ENCODE results near the gene UBE2J2.
A peak's percentile ranks its signal among the peaks of the same experiment; 100 is the strongest.

Gene UBE2J2

DNA sequence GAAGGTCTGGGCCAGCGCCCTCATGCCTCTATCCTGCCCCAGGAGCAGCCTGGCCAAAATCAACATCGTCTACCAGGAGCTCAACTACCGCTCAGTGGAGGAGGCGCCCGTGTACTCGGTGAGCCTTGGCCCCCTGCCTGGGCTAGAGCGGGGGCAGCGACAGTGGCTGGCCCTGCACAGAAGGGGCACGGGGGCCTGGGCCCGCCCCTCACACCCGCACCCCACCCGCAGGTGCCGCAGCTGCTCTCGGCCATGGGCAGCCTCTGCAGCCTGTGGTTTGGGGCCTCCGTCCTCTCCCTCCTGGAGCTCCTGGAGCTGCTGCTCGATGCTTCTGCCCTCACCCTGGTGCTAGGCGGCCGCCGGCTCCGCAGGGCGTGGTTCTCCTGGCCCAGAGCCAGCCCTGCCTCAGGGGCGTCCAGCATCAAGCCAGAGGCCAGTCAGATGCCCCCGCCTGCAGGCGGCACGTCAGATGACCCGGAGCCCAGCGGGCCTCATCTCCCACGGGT is 17.4 kb upstream of the UBE2J2 start:
- Histone ChIP-seq H3K9me3 (ENCODE audit: control extremely low read depth in 1 of 5, control insufficient read depth in 4 of 5, insufficient read depth in 2 of 5, low read depth in 1 of 5, low read length in 4 of 5) (no peaks in the 10 kb centered on the region), H3K27me3 (replicated peaks in 2 of 5; ENCODE audit: control insufficient read depth in 4 of 5, insufficient read depth in 5 of 5, low read length in 4 of 5) (no peaks in the 10 kb centered on the region), H3K36me3 (ENCODE audit: control insufficient read depth in 4 of 4, insufficient read depth in 4 of 4, low read length in 3 of 4) (peaks cover 0 to 20% (median 3%) of the 10 kb centered on the region in 4 experiments), H3K4me1 (ENCODE audit: control extremely low read depth in 1 of 4, control insufficient read depth in 4 of 4, insufficient read depth in 4 of 4, low read length in 3 of 4) (peaks cover 0 to 3% (median 0%) of the 10 kb centered on the region in 4 experiments), H3K27ac (ENCODE audit: insufficient read depth in 1 of 2, low read depth in 1 of 2, low read length in 2 of 2, poor library complexity in 1 of 2, severe bottlenecking in 2 of 2) (no peak overlapping the region), H3K4me3 (ENCODE audit: control insufficient read depth in 1 of 7, extremely low read depth in 1 of 7, insufficient read depth in 4 of 7, low read depth in 2 of 7, low read length in 6 of 7) (no peak overlapping the region)
- POLR2A ChIA-PET: no interaction called here
- 87% methylated on average over 25 of the region's 28 CpGs for WGBS (ENCODE audit: insufficient coverage)
- DNase-seq: no peak
- CTCF ChIA-PET: interaction anchor here (0.9 to 2.9 kb wide), 12 partner anchors 7 to 259 kb away, joined by 3 to 16 read pairs (median 4); partner anchors contain the start of gene UBE2J2

DNA sequence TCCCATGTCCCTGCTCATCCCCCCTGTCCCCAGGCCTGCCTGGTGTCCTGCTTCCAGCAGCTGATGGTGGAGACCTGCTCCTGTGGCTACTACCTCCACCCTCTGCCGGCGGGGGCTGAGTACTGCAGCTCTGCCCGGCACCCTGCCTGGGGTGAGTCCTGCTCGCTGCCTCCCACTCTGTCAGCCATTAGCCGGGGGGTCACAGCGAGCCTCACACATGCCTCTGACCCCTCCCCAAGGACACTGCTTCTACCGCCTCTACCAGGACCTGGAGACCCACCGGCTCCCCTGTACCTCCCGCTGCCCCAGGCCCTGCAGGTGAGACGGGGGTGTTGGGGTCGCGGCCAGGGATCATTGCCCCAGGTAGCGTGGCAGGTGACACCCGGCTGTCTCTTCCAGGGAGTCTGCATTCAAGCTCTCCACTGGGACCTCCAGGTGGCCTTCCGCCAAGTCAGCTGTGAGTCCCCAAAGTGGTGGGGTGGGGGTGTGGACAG is 16.6 kb upstream of the UBE2J2 start:
- peaks cover 0 to 13% (median 0%) of the 10 kb centered on the region in 4 experiments for H3K36me3 ChIP-seq (ENCODE audit: control insufficient read depth in 4 of 4, insufficient read depth in 4 of 4, low read length in 3 of 4)
- POLR2A ChIA-PET: no interaction called here
- 71% methylated on average over 10 of the region's 15 CpGs for WGBS (ENCODE audit: insufficient coverage)

DNA sequence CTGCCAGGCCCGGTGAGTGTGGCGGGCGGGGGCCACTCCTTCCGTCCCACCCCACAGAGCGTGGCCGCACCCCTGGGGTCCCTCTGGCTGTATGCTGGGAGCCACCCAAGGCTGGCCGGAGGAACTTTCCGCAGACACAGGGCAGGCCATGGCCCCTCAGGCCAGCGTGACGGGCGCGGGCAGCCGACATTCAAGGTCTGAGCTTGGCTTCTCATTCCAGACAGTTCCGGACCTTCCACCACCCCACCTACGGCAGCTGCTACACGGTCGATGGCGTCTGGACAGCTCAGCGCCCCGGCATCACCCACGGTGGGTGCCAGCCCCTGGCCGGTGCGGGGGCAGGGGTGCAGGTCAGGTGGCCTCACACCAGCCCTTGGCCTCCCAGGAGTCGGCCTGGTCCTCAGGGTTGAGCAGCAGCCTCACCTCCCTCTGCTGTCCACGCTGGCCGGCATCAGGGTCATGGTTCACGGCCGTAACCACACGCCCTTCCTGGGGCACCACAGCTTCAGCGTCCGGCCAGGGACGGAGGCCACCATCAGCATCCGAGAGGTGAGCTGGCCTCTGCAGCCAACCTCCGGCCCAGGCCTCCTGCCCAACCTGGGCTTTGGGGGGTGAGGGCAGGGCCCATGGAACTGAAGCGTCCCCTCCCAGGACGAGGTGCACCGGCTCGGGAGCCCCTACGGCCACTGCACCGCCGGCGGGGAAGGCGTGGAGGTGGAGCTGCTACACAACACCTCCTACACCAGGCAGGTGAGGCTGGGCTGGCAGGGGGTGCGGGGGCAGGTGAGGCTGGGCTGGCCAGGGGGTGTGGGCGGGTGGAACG is 13.8 kb upstream of the UBE2J2 start:
- 92% methylated on average over 25 of the region's 46 CpGs for WGBS (ENCODE audit: insufficient coverage)

More for the DNA sequence above, 16.6 kb upstream of the UBE2J2 start:
- CTCF ChIA-PET: interaction anchor here (0.9 to 2.9 kb wide), 9 partner anchors 11 to 209 kb away, joined by 3 to 16 read pairs (median 4); partner anchors contain the start of gene UBE2J2
- Histone ChIP-seq H3K4me3 (ENCODE audit: control insufficient read depth in 1 of 7, extremely low read depth in 1 of 7, insufficient read depth in 4 of 7, low read depth in 2 of 7, low read length in 6 of 7) (no peak overlapping the region), H3K9me3 (ENCODE audit: control extremely low read depth in 1 of 5, control insufficient read depth in 4 of 5, insufficient read depth in 2 of 5, low read depth in 1 of 5, low read length in 4 of 5) (no peaks in the 10 kb centered on the region), H3K27me3 (replicated peaks in 2 of 5; ENCODE audit: control insufficient read depth in 4 of 5, insufficient read depth in 5 of 5, low read length in 4 of 5) (no peaks in the 10 kb centered on the region), H3K27ac (ENCODE audit: insufficient read depth in 1 of 2, low read depth in 1 of 2, low read length in 2 of 2, poor library complexity in 1 of 2, severe bottlenecking in 2 of 2) (no peak overlapping the region), H3K4me1 (ENCODE audit: control extremely low read depth in 1 of 4, control insufficient read depth in 4 of 4, insufficient read depth in 4 of 4, low read length in 3 of 4) (peaks cover 0 to 3% (median 0%) of the 10 kb centered on the region in 4 experiments)
- peak in 2 of 3 donors; percentile 60 to 69 for DNase-seq

DNA sequence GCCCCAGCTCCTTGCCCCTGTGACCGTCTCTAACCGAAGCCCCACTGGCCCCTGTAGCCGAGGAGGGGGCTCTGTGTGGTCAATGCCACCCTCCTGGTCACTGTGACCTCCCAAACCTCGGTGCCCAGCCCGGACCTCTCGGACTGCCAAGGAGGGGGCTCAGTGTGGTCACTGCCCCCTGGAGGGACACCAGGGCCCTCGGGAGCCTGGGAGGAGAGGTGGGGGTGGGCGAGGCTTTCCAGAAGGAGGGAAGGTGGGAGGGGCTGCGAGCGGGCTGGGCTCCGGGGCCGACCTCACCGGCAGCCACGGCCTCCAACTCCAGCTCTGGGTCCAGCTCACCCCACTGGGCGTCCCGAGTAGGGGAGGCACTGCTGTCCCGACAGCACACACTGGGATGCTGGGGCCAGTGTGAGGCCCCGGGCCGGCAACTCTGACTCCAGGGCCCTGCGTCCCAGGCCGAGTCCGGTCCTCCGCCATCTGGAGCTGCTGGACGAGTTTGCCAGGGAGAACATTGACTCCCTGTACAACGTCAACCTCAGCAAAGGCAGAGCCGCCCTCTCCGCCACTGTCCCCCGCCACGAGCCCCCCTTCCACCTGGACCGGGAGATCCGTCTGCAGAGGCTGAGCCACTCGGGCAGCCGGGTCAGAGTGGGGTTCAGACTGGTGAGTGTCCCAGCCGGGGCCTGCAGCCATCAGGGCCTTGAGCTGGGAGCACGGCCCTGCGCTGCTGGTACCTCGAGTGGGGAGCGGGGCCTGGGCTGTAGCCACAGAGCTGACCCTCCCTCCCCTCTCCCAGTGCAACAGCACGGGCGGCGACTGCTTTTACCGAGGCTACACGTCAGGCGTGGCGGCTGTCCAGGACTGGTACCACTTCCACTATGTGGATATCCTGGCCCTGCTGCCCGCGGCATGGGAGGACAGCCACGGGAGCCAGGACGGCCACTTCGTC is 12.9 kb upstream of the UBE2J2 start:
- no peak for DNase-seq
- ChIA-PET POLR2A (no interaction called here), CTCF (interaction anchor here (0.7 to 1.5 kb wide), 5 partner anchors 11 to 165 kb away, joined by 3 to 4 read pairs (median 3); no protein-coding TSS in a partner anchor)
- Histone ChIP-seq H3K27ac (ENCODE audit: insufficient read depth in 1 of 2, low read depth in 1 of 2, low read length in 2 of 2, poor library complexity in 1 of 2, severe bottlenecking in 2 of 2) (no peak overlapping the region), H3K4me3 (ENCODE audit: control insufficient read depth in 1 of 7, extremely low read depth in 1 of 7, insufficient read depth in 4 of 7, low read depth in 2 of 7, low read length in 6 of 7) (no peak overlapping the region), H3K9me3 (ENCODE audit: control extremely low read depth in 1 of 5, control insufficient read depth in 4 of 5, insufficient read depth in 2 of 5, low read depth in 1 of 5, low read length in 4 of 5) (no peaks in the 10 kb centered on the region), H3K27me3 (replicated peaks in 2 of 5; ENCODE audit: control insufficient read depth in 4 of 5, insufficient read depth in 5 of 5, low read length in 4 of 5) (no peaks in the 10 kb centered on the region), H3K4me1 (ENCODE audit: control extremely low read depth in 1 of 4, control insufficient read depth in 4 of 4, insufficient read depth in 4 of 4, low read length in 3 of 4) (no peaks in the 10 kb centered on the region), H3K36me3 (ENCODE audit: control insufficient read depth in 4 of 4, insufficient read depth in 4 of 4, low read length in 3 of 4) (no peaks in the 10 kb centered on the region)
- 85% methylated on average over 35 of the region's 50 CpGs for whole genome bisulfite sequencing (ENCODE audit: insufficient coverage)

More for the DNA sequence above, 13.8 kb upstream of the UBE2J2 start:
- Histone ChIP-seq H3K27ac (ENCODE audit: insufficient read depth in 1 of 2, low read depth in 1 of 2, low read length in 2 of 2, poor library complexity in 1 of 2, severe bottlenecking in 2 of 2) (no peak overlapping the region), H3K36me3 (ENCODE audit: control insufficient read depth in 4 of 4, insufficient read depth in 4 of 4, low read length in 3 of 4) (no peaks in the 10 kb centered on the region), H3K9me3 (ENCODE audit: control extremely low read depth in 1 of 5, control insufficient read depth in 4 of 5, insufficient read depth in 2 of 5, low read depth in 1 of 5, low read length in 4 of 5) (no peaks in the 10 kb centered on the region), H3K4me1 (ENCODE audit: control extremely low read depth in 1 of 4, control insufficient read depth in 4 of 4, insufficient read depth in 4 of 4, low read length in 3 of 4) (no peaks in the 10 kb centered on the region), H3K27me3 (replicated peaks in 2 of 5; ENCODE audit: control insufficient read depth in 4 of 5, insufficient read depth in 5 of 5, low read length in 4 of 5) (no peaks in the 10 kb centered on the region), H3K4me3 (ENCODE audit: control insufficient read depth in 1 of 7, extremely low read depth in 1 of 7, insufficient read depth in 4 of 7, low read depth in 2 of 7, low read length in 6 of 7) (no peak overlapping the region)
- no peak for DNase-seq
- ChIA-PET CTCF (interaction anchor here (0.7 to 1.5 kb wide), 5 partner anchors 12 to 166 kb away, joined by 3 to 4 read pairs (median 3); no protein-coding TSS in a partner anchor), POLR2A (no interaction called here)

DNA sequence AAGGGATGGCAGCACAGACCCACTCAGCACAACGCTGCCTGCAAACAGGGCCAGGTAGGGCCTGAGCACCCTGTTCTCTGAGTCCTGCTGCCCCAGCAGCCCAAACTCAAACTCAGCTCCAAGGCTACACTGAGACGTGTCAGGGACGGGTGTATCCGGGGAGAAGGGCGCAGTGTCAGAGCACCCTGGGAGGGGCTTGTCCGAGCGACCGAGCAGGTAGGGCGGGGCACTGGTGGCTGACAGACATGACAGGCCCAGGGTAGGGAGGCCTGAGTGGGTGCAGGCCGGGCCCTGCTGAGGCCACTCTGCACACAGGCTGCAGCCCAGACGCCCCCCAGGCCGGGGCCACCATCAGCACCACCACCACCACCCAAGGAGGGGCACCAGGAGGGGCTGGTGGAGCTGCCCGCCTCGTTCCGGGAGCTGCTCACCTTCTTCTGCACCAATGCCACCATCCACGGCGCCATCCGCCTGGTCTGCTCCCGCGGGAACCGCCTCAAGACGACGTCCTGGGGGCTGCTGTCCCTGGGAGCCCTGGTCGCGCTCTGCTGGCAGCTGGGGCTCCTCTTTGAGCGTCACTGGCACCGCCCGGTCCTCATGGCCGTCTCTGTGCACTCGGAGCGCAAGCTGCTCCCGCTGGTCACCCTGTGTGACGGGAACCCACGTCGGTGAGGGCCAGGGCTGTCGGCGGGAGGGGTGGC is 12.1 kb upstream of the UBE2J2 start:
- 82% methylated on average over 36 of the region's 37 CpGs for WGBS (ENCODE audit: insufficient coverage)
- DNase-seq: no peak
- Histone ChIP-seq H3K9me3 (ENCODE audit: control extremely low read depth in 1 of 5, control insufficient read depth in 4 of 5, insufficient read depth in 2 of 5, low read depth in 1 of 5, low read length in 4 of 5) (no peaks in the 10 kb centered on the region), H3K27ac (ENCODE audit: insufficient read depth in 1 of 2, low read depth in 1 of 2, low read length in 2 of 2, poor library complexity in 1 of 2, severe bottlenecking in 2 of 2) (no peak overlapping the region), H3K4me1 (ENCODE audit: control extremely low read depth in 1 of 4, control insufficient read depth in 4 of 4, insufficient read depth in 4 of 4, low read length in 3 of 4) (no peaks in the 10 kb centered on the region), H3K27me3 (replicated peaks in 2 of 5; ENCODE audit: control insufficient read depth in 4 of 5, insufficient read depth in 5 of 5, low read length in 4 of 5) (no peaks in the 10 kb centered on the region), H3K36me3 (ENCODE audit: control insufficient read depth in 4 of 4, insufficient read depth in 4 of 4, low read length in 3 of 4) (no peaks in the 10 kb centered on the region), H3K4me3 (ENCODE audit: control insufficient read depth in 1 of 7, extremely low read depth in 1 of 7, insufficient read depth in 4 of 7, low read depth in 2 of 7, low read length in 6 of 7) (no peak overlapping the region)
- POLR2A ChIA-PET: no interaction called here
- CTCF ChIA-PET: no interaction called here

DNA sequence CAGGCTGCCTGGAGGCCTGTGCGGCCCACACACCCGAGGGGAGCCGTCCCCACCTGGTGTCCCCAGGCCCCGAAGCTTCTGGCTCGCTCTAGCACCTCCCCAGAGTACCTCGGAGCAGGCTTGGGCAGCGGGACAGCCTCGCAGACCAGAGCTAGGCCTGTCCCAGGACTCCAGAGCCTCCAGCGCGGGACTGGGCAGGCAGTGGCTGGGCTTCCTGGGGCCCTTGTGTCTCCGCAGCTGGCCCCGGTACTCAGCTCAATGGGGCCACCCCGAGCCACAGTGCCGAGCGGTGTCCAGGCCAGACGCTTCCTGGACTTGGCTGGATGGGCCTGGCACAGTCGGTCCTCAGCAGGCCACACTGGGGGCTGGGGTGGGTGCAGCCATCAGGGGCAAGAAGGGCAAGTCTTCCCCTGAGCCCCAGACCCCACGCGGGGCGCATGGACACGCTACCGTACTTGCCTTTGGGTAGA is 11.5 kb upstream of the UBE2J2 start:
- no peak overlapping the region for H3K4me3 ChIP-seq (ENCODE audit: control insufficient read depth in 1 of 7, extremely low read depth in 1 of 7, insufficient read depth in 4 of 7, low read depth in 2 of 7, low read length in 6 of 7)
- H3K27me3 ChIP-seq (replicated peaks in 2 of 5; ENCODE audit: control insufficient read depth in 4 of 5, insufficient read depth in 5 of 5, low read length in 4 of 5): no peaks in the 10 kb centered on the region
- no peaks in the 10 kb centered on the region for H3K9me3 ChIP-seq (ENCODE audit: control extremely low read depth in 1 of 5, control insufficient read depth in 4 of 5, insufficient read depth in 2 of 5, low read depth in 1 of 5, low read length in 4 of 5)
- WGBS (ENCODE audit: insufficient coverage): 98% methylated on average over 17 of the region's 22 CpGs
- no peak overlapping the region for H3K27ac ChIP-seq (ENCODE audit: insufficient read depth in 1 of 2, low read depth in 1 of 2, low read length in 2 of 2, poor library complexity in 1 of 2, severe bottlenecking in 2 of 2)
- ChIA-PET CTCF (interaction anchor here (1.7 kb wide), 1 partner anchor 20 kb away, joined by 4 read pairs; no protein-coding TSS in a partner anchor), POLR2A (no interaction called here)
- no peak for DNase-seq
- no peaks in the 10 kb centered on the region for H3K36me3 ChIP-seq (ENCODE audit: control insufficient read depth in 4 of 4, insufficient read depth in 4 of 4, low read length in 3 of 4)
- no peaks in the 10 kb centered on the region for H3K4me1 ChIP-seq (ENCODE audit: control extremely low read depth in 1 of 4, control insufficient read depth in 4 of 4, insufficient read depth in 4 of 4, low read length in 3 of 4)

Data from common myeloid progenitor, CD34-positive (primary cell).